ENCODE data around the gene TMEM14A. TPM values are rescaled to one million over a fixed set of nuclear protein-coding genes. Genes with fewer than 3 reads are reported as not detected.

Gene TMEM14A
- total and polyA plus RNA-seq, 2 of the 8 experiments (the other 6 are each of a cell fraction or from before 2014, with no cell fraction given), result 11.1 to 11.2 TPM

- 85% methylated on average over 3 of the region's 3 CpGs; no CpG with 5 or more reads in 1 of the 2 experiments for WGBS, 2 experiments (ENCODE audit: extremely low coverage in 1 of 2, insufficient coverage in 1 of 2, insufficient read length in 1 of 2, insufficient replicate concordance in 2 of 2, low coverage in 1 of 2, low lambda C conversion rate in 2 of 2, missing lambda C conversion rate in 1 of 2)
- Histone ChIP-seq H4K20me1 (replicated peaks in 1 of 2; ENCODE audit: control insufficient read depth in 1 of 2, insufficient read depth in 2 of 2, low read length in 2 of 2) (no peaks in the 10 kb centered on the region), H3K14ac (ENCODE audit: insufficient read length) (no peak overlapping the region), H3K9me3 (ENCODE audit: insufficient read depth in 2 of 2, low read depth in 1 of 2, low read length in 1 of 2) (peaks cover 0 to 6% of the 10 kb centered on the region in 2 experiments; a peak in 2 of 4 replicates), H3K56ac (replicated peaks; ENCODE audit: insufficient read length, low read depth, low read length) (no peak overlapping the region), H2BK12ac (ENCODE audit: low read depth, low read length) (no peak overlapping the region), H2BK15ac (ENCODE audit: low read length) (no peak overlapping the region), H2AFZ (ENCODE audit: low read length) (no peak overlapping the region), H3K4me1 (replicated peaks in 1 of 4; ENCODE audit: control insufficient read depth in 3 of 4, insufficient read depth in 4 of 4, low read length in 3 of 4) (no peaks in the 10 kb centered on the region), H2BK120ac (replicated peaks; ENCODE audit: low read depth, low read length) (no peak overlapping the region), H3K23me2 (ENCODE audit: low read depth, low read length) (no peaks in the 10 kb centered on the region), H2BK20ac (ENCODE audit: low read length) (no peak overlapping the region), H3K23ac (ENCODE audit: insufficient read length) (no peak overlapping the region), H4K8ac (ENCODE audit: extremely low read depth, insufficient read depth, low read length) (no peak overlapping the region), H2AK5ac (ENCODE audit: low read depth, low read length) (no peak overlapping the region), H3K9ac (replicated peaks in 1 of 4; ENCODE audit: extremely low read depth in 1 of 4, low read depth in 3 of 4, low read length in 3 of 4) (no peak overlapping the region), H3K18ac (ENCODE audit: extremely low read depth, low read length) (no peak overlapping the region), H3K27me3 (replicated peaks in 1 of 4; ENCODE audit: control insufficient read depth in 3 of 4, extremely low read depth in 1 of 4, insufficient read depth in 3 of 4, low read length in 3 of 4) (no peaks in the 10 kb centered on the region), H2BK5ac (ENCODE audit: low read depth, low read length) (no peak overlapping the region), H3K79me1 (ENCODE audit: low read depth, low read length) (no peaks in the 10 kb centered on the region), H4K5ac (ENCODE audit: insufficient read length, low read depth, low read length) (no peak overlapping the region), H3K4ac (replicated peaks; ENCODE audit: insufficient read length, low read depth, low read length) (no peak overlapping the region), H3K27ac (ENCODE audit: low read depth, low read length) (no peak overlapping the region), H4K91ac (replicated peaks; ENCODE audit: insufficient read length, low read length) (no peak overlapping the region), H3K36me3 (ENCODE audit: control insufficient read depth in 2 of 4, insufficient read depth in 4 of 4, low read length in 3 of 4) (no peaks in the 10 kb centered on the region), H3K4me3 (ENCODE audit: extremely low read depth in 1 of 4, insufficient read depth in 2 of 4, low read depth in 3 of 4, low read length in 4 of 4) (no peak overlapping the region), H3K79me2 (ENCODE audit: control insufficient read depth in 1 of 2, insufficient read depth in 2 of 2, low read length in 2 of 2) (no peaks in the 10 kb centered on the region), H3K4me2 (ENCODE audit: insufficient read depth in 1 of 2, low read depth in 2 of 2, low read length in 2 of 2) (no peak overlapping the region)
- DNase-seq (ENCODE audit: low read depth in 1 of 2, low spot score in 2 of 2) (no peak), FAIRE-seq (no peak)
- CTCF ChIA-PET (ENCODE audit: partially characterized antibody), result interaction anchor here (1.2 kb wide), 1 partner anchor 9 kb away, joined by 4 read pairs; no protein-coding TSS in a partner anchor
- POLR2A ChIA-PET (ENCODE audit: partially characterized antibody), result no interaction called here
- no peak for TF ChIP-seq CREB1 (IDR thresholded peaks at IDR 0.05)
- TF ChIP-seq ASH2L (IDR thresholded peaks at IDR 0.05; ENCODE audit: low read length), result no peak
- no peak for TF ChIP-seq HDAC2 (IDR thresholded peaks at IDR 0.05; ENCODE audit: borderline replicate concordance in 1 of 2, low read depth in 2 of 2, low read length in 2 of 2)
These were observed 37.2 kb downstream of the TMEM14A start for GRCh38 chr6:52707963-52708680.
